Smooth muscle cell (in vitro differentiated cells): Measurements from ENCODE around the gene ATP6V1B1. TPM values are rescaled to one million over a fixed set of nuclear protein-coding genes. Genes with fewer than 3 reads are reported as not detected.

Source experiments
- DNase-seq: peaks from one replicate; lab custom pipeline; 2025; ENCODE audit not compliant: unreplicated experiment; lab: John Stamatoyannopoulos, UW
- H2AFZ ChIP-seq: fragments of 200-600 bp; sonication (generic); 2 replicates; pipeline ENCODE4 v1.6.0; 2016; ENCODE audit warnings: antibody characterized with exemption, low read depth, mild to moderate bottlenecking
- H3F3A ChIP-seq: fragments of 200-600 bp; sonication (generic); 2 replicates; pipeline ENCODE4 v1.6.0; 2017; ENCODE audit warnings: antibody characterized with exemption, low read depth
- H3K27ac ChIP-seq: fragments of 200-600 bp; sonication (generic); 2 replicates; pipeline ENCODE4 v1.5.1; 2016; ENCODE audit warnings: low read depth, mild to moderate bottlenecking
- H3K27me3 ChIP-seq: fragments of 200-600 bp; sonication (generic); 2 replicates; pipeline ENCODE4 v1.6.1; 2016; ENCODE audit warnings: low read depth, mild to moderate bottlenecking
- H3K36me3 ChIP-seq: fragments of 200-600 bp; sonication (generic); 2 replicates; pipeline ENCODE4 v1.5.1; 2016; ENCODE audit warnings: low read depth
- H3K4me1 ChIP-seq: fragments of 200-600 bp; sonication (generic); 2 replicates; pipeline ENCODE4 v1.5.1; 2016; ENCODE audit warnings: low read depth
- H3K4me2 ChIP-seq: fragments of 200-600 bp; sonication (generic); 2 replicates; pipeline ENCODE4 v1.6.0; 2016; ENCODE audit warnings: mild to moderate bottlenecking
- H3K4me3 ChIP-seq: fragments of 200-600 bp; sonication (generic); 2 replicates; pipeline ENCODE4 v1.5.1; 2016; ENCODE audit warnings: mild to moderate bottlenecking
- H3K79me2 ChIP-seq: fragments of 200-600 bp; sonication (generic); 2 replicates; pipeline ENCODE4 v1.6.0; 2016; ENCODE audit warnings: low read depth, mild to moderate bottlenecking
- H3K9ac ChIP-seq: fragments of 200-600 bp; sonication (generic); 2 replicates; pipeline ENCODE4 v1.6.0; 2016; ENCODE audit warnings: low read depth
- H3K9me3 ChIP-seq: fragments of 200-600 bp; sonication (generic); replicated peaks from 2 replicates; pipeline ENCODE4 v1.5.1; 2016; ENCODE audit warnings: low read depth
- H4K20me1 ChIP-seq: fragments of 200-600 bp; sonication (generic); 2 replicates; pipeline ENCODE4 v1.6.0; 2016; ENCODE audit warnings: low read depth
- CTCF ChIP-seq: fragments of 200-600 bp; sonication (generic); IDR thresholded peaks from 2 replicates; pipeline ENCODE4 v1.5.1; 2017; ENCODE audit warnings: borderline replicate concordance, mild to moderate bottlenecking, antibody characterized with exemption; ENCODE audit not compliant: insufficient read depth, poor library complexity, severe bottlenecking
- WGBS: methylation state at CpG from one replicate; pipeline ENCODE4 v1.1.7; 2016; ENCODE audit warnings: low lambda C conversion rate; 5-methylcytosine and 5-hydroxymethylcytosine counted together
- polyA plus RNA-seq: library from polyadenylated mRNA; unstranded; fragments of >200 nt; fragmentation: Nextera tagmentation; extraction: Ambion mirVana; gene quantifications from 2 replicates; pipeline ENCODE4 v1.2.1, GENCODE V29; 2016
- total RNA-seq: library from RNA; depleted of rRNA; stranded (reverse); fragments of >200 nt; gene quantifications from 2 replicates; pipeline ENCODE4 v1.2.3, GENCODE V29; 2014

Gene ATP6V1B1
- total and polyA plus RNA-seq, 2 experiments from 2014 or later = 0.59 TPM; not detected in 1

- Histone ChIP-seq H3K9ac (no peak overlapping the region), H3K27me3 (peaks cover 65% of the 10 kb centered on the region), H3K79me2 (no peaks in the 10 kb centered on the region), H4K20me1 (no peaks in the 10 kb centered on the region), H3F3A (no peaks in the 10 kb centered on the region), H3K27ac (no peak overlapping the region), H3K4me1 (no peaks in the 10 kb centered on the region), H3K4me3 (no peak overlapping the region), H3K36me3 (no peaks in the 10 kb centered on the region), H2AFZ (no peak overlapping the region), H3K9me3 (no peaks in the 10 kb centered on the region), H3K4me2 (no peak overlapping the region)
- WGBS = 94% methylated on average over 6 of the region's 6 CpGs
- no peak for DNase-seq
- TF ChIP-seq CTCF = no peak
These were observed 23.1 kb downstream of the ATP6V1B1 start for GRCh38 chr2:70958759-70959158.

- 93% methylated on average over 9 of the region's 9 CpGs for WGBS
These were observed 23.6 kb downstream of the ATP6V1B1 start for GRCh38 chr2:70959271-70959761.

GRCh38 chr2:70959851-70960832 lies 24.4 kb downstream of the ATP6V1B1 start:
- H3F3A ChIP-seq = no peaks in the 10 kb centered on the region
- DNase-seq = no peak
- peak; percentile 26 for TF ChIP-seq CTCF
- H3K27ac ChIP-seq = no peak overlapping the region
- H3K4me1 ChIP-seq = no peaks in the 10 kb centered on the region
- no peak overlapping the region for H3K4me2 ChIP-seq
- no peak overlapping the region for H3K9ac ChIP-seq
- no peaks in the 10 kb centered on the region for H3K9me3 ChIP-seq
- no peak overlapping the region for H2AFZ ChIP-seq
- no peaks in the 10 kb centered on the region for H3K36me3 ChIP-seq
- H3K27me3 ChIP-seq = peaks cover 65% of the 10 kb centered on the region
- H4K20me1 ChIP-seq = no peaks in the 10 kb centered on the region
- 88% methylated on average over 16 of the region's 17 CpGs for WGBS
- H3K79me2 ChIP-seq = no peaks in the 10 kb centered on the region
- no peak overlapping the region for H3K4me3 ChIP-seq

More at GRCh38 chr2:70959271-70959761, 23.6 kb downstream of the ATP6V1B1 start:
- peaks cover 65% of the 10 kb centered on the region for H3K27me3 ChIP-seq
- H3K4me1 ChIP-seq = no peaks in the 10 kb centered on the region
- no peaks in the 10 kb centered on the region for H3K36me3 ChIP-seq
- no peak overlapping the region for H2AFZ ChIP-seq
- H3F3A ChIP-seq = no peaks in the 10 kb centered on the region
- no peak overlapping the region for H3K4me3 ChIP-seq
- H3K9ac ChIP-seq = no peak overlapping the region
- H4K20me1 ChIP-seq = no peaks in the 10 kb centered on the region
- H3K79me2 ChIP-seq = no peaks in the 10 kb centered on the region
- H3K4me2 ChIP-seq = no peak overlapping the region
- H3K9me3 ChIP-seq = no peaks in the 10 kb centered on the region
- no peak overlapping the region for H3K27ac ChIP-seq
- no peak for TF ChIP-seq CTCF
- DNase-seq = no peak
